GM19328 (cell line): ENCODE measurements around the gene CASP9.
"Not testable (repeated sequence)": the region's sequence is repeated elsewhere in the genome, so short reads cannot be mapped to it uniquely, and the experiment has no call there.

Source experiments
- ATAC-seq: cut with Tn5 transposase; IDR thresholded peaks from one replicate; pipeline ENCODE4 v1.9.1; 2021; ENCODE audit warnings: mild to moderate bottlenecking, moderate library complexity; ENCODE audit not compliant: unreplicated experiment

The CASP9 gene

DNA sequence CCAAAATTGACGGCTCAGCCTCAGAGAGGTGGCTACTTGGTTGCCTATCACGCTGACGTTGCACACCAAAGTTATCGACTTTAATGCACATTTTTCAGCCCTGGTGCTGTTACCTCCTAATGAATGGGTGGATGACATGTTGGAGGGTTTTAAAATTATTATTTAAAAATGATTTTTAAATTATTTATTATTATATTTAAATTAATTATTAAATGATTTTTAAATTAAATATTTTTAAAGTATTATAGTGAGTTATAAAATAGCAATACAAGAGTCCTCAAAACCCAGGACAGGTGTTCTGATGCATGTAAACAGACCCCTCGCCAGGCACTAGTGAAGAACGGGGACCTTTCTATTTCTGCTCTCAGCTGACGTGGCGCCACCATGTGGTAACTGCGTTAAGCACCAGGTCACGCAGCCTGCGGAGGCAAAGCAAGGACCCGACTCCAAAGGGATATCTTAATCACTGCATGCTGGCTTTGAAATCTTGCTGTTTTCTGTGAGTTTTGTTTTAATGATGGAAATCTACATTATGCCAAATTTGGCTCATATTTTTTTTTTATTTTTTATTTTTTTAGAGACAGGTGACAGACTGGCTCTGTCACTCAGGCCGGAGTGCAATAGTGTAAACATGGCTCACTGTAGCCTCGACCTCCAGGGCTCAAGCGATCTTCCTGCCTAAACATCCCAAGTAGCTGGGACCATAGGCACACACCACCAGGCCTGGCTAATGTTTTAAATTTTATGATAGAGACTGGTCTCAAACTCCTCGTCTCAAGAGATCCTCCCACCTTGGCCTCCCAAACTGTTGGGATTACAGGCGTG lies 22.6 kb downstream of the CASP9 start:
- ATAC-seq = no peak

DNA sequence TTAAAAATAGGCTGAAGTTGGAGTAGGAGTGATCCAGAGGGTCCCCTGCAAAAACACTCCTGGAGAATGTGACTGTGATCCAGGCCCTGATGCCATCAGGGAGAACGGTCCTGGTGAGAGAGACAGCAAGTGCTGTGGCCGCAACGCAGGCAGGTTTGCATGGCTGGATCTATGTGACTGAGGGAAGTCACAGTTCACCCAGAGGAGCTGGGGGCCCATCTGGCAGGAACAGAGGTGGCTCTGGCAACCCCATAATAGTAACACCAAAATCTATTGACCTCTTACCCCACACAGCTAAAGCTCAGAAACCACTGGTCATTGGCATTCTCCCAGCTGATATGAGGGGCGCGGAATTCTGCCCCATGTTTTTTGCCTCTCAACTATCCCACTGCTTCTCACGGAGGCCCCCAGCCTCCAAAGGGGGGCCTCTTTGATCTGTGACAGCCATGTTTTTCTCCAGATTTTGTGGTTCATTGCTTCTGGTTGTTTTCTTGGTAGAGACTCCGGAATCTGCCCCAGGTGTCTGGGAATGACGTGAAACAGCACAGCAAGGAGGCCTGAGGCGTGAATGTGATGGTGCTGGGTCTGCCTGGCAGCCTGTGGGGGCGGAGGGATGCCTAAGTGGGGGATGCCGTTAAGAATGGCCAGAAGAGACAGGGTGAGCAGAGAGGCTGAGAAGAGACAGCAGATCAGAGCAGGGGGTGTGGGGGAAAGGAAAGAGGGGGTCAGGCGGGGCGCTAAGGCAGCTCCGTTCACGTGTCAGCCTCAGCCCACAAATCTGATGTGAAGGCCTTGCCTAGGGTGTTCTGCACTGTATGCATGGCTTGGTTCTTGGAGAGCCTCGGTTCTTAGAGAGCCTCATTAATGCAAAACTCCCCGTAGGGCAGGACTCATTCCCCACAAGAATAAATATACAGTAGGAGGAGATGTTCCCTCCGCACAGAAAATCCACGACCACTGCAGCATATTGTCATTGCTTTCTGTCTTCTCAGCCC lies 23.5 kb downstream of the CASP9 start:
- ATAC-seq = no peak

DNA sequence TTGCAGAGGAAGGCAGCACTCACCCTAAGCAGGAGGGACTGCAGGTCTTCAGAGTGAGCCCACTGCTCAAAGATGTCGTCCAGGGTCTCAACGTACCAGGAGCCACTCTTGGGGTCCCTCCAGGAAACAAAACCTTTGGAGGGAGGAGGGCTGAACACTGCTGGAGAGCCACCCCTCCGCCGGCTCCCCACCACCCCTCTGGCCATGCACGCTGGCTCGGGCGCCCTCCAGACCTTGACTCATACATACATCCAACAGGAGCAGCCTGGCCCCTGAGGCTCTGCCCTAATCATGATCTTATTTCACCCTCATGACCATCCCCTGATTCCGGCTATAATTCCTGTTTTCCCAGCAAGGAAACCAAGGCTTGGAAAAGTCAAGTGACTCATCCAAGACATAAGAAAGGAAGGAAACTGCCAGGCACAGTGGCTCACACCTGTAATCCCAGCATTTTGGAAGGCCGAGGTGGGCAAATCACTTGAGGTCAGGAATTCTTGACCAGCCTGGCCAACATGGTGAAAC lies 30.1 kb downstream of the CASP9 start:
- no peak for ATAC-seq

DNA sequence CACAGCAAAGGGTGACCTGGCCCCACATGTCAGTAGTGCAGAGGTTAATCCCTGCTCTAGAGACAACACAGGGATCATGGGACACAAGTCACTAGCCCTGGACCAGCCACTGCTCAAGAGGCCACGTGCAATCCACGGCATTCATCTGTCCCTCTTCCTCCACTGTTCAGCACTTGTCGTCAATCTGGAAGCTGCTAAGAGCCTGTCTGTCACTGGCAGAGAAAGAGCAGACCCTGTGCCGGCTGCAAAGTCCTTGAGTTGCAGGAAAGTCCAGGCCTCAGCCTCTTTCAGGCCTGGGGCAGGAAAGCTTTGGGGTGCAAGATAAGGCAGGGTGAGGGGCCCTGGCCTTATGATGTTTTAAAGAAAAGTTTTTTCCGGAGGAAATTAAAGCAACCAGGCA lies 31.4 kb downstream of the CASP9 start:
- no peak for ATAC-seq

DNA sequence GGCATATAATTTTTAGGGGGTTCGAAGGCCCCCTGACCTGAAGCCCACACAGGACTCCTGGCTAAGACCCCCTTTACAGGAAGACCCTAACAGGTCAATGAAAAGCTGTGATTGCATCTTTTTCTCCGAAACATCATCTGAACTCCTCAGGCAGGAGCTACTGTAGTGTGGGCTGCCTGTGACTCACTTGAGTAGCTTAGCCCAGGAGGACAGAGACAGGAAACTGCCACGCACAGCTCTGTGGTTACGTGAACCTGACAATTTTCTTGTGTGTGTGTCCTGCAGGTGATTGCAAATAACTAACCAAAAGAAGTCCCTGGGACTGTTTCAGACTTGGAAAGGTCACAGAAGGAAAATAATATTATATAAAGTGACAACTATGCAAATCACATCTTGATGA lies 33.0 kb downstream of the CASP9 start:
- ATAC-seq = not testable (repeated sequence)

DNA sequence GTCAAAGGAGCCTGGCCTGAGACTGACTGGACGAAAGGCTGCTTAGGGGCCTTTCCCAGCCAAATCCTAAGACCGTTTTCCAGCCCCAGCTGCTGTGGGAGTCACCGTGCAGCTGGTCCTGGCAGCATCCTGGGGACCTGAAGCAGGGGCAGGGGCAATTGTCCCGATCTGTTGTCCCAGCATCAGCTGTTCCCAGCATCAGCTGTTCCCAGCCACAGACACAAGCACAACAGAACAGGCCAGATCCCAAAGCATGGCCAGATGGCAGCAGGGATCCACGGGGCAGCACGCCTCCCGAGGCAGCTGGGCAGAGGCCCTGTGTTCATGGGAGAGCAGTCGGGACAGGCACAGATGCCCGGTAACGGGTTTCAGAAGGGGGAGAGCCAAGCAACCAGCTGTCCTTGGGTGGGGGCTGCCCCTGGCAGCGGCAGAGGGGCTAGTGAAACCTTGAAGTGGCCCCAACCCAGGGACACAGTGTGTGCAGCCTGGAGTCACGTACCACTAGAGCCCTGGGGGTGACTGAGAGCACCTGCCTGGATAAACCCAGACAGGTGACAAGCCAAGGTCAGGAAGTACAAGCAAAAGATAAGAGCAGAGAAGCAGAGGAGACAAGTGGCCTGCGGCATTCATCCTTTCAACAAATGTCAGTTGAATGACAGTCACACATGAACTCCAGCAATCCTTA lies 34.8 kb downstream of the CASP9 start:
- no peak for ATAC-seq

DNA sequence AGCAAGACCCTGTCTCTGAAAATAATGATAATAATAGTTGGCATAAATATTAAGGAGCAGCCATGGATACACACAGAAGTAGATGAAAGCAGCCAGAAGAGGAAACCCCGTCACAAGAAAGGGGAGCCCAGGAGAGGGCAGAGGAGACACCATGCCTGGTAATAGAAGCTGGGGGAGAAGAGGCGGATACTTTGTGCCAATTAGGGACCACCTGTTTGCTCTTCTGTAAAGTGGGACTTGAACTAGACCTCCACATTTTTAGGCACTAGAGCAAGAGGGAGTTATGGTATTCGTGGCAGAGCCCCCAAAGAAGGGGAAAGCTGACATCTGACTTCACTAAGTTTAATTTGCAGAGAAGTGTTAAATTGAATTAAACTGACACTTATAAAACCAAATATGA lies 35.6 kb downstream of the CASP9 start:
- no peak for ATAC-seq

DNA sequence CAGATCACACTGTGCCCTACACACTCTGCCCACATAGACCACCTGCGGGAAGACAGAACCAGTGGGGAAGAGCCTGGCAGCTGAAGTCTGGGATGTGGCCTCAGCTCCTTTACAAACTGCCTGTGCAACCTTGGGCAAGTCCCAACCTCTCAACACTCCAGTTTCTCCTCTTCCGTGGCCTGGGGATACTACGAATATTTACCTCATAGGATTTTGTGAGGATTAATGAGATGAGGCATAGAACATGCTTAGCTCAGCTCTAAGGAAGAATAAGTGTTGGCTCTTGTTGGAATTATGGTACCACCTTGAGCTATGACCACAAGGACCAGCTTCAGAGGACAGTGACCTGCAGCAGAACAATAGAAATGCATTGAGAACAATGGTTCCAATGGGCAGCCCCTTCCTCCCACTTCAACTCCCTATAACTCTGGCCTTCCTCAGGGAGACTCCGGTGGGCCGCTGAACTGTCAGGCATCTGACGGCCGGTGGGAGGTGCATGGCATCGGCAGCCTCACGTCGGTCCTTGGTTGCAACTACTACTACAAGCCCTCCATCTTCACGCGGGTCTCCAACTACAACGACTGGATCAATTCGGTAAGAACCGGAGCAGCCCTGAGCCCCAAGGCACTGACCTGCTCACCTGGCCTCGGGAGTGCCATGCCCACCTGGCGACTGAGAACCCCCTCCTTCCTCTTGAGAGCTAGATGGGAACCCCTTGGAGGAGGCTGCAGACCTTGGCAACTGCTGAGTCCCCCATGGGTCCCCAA lies 37.0 kb downstream of the CASP9 start:
- ATAC-seq = not testable (repeated sequence)

DNA sequence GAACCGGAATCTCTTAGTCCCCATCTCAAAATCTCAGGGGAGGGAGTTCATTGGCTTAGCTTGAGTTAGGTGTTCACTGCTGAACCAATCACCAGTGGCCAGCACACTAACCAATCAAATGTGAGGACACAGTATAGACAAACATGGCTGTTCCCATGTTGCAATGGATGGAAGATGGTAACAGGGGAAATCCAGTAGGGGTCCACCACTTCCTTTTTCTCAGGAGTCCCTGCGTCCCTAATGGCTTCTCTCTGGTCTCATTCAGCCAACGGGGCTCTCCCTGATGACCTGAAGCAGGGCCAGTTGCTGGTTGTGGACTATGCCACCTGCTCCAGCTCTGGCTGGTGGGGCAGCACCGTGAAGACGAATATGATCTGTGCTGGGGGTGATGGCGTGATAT lies 38.4 kb downstream of the CASP9 start:
- ATAC-seq = no peak

DNA sequence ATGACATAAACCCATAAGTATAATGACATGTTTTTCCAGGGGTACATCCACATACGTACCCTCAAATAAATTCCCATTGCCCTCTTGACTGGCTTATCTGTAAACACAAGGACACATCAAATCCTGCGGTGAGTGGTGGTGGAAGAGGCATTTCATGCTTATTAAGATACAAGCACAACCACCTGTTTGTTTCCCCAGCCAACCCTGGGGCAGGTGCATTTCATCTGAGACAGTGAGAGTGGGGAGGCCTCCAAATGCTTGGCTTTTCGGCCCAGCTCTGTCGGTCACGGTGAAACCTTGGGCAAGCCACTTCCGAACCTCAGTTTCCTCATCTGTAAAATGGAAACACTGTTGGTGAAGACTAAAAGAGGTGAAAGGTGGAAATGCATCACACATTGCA lies 39.6 kb downstream of the CASP9 start:
- not testable (repeated sequence) for ATAC-seq

DNA sequence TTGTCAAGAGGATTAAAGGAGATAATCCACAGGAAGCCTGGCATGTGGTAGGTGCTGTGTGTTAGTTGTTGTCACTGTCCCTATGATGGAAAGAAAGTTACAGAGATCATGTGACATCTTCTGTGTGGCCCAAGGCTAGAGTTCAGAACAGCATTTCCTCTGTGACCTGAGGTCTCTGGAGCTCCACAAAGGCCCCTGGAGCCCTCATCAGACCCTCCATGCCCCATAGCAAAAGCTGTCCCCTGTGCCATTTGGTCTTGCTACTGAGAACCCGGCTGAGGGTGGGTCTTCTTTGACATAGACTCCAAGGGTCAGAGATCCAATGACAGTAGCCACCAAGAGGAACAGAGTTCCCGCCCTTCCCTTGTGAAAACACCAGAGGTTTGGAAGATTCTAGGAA lies 40.0 kb downstream of the CASP9 start:
- ATAC-seq = no peak

DNA sequence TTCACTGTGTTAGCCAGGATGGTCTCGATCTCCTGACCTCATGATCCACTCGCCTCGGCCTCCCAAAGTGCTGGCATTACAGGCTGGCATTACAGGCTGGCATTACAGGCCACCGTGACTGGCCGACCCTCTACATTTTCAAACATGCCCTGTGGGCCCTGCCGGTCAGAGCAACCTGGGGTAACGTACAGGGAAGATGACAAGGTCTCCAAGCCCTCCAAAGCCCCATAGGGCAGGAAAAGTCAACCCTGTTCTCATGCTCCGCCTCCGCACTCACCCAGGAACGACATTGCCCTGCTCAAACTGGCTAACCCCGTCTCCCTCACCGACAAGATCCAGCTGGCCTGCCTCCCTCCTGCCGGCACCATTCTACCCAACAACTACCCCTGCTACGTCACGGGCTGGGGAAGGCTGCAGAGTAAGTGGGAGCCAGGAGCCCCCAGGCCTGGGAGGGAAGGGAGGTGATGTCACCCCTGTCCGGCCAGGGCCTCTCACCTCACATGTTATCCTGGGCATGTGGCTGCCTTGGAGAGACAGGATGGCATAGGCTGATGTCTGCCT lies 41.0 kb downstream of the CASP9 start:
- ATAC-seq = not testable (repeated sequence)

DNA sequence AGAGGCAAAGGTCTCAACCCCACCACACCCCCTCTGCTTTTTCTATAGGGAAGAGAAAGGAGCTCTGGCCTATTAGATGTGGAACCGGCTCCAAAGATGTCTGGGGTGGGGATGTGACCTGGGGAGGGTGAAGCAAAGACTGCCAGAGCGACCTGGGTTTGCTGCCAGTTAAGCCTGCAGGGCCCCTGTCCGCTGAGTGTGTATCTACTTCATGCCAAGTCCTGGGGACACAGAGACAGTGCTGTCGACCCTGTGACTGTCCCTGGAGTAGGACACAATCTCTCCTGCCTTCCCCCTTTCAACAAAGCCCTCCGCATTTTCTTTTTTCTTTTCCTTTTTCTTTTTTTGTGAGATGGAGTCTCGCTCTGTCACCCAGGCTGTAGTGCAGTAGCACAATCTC lies 41.6 kb downstream of the CASP9 start:
- not testable (repeated sequence) for ATAC-seq

DNA sequence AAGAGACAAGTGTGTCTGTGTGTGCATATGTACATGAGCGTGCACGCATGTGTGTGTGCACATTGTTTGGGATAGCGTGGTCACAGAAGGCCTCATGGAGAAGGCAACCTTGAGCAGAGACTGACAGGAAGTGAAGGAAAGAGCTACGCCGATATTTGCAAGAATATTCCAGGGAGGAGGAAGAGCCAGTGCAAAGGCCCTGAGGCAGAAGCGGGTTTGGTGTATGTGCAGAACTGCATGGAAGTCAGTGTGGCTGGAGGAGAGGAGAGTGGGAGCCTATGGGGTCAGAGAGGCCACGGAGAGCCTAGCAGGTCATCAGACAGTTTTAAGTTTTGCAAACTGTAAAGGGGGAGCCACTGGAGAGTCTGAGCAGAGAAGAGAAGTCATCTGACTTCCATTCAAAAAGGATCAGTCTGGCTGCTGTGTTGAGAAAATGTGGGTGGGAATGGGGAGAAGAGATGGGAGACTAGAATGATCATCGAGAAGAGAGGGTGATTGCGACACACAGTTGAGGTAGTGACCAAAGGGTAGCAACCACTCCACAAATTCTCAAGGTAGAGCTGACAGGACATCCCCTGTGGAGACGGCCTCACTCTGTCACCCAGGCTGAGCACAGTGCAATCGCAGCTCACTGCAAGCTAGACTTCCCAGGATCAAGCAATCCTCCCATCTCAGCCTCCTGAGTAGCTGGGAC lies 44.2 kb downstream of the CASP9 start:
- ATAC-seq = no peak

DNA sequence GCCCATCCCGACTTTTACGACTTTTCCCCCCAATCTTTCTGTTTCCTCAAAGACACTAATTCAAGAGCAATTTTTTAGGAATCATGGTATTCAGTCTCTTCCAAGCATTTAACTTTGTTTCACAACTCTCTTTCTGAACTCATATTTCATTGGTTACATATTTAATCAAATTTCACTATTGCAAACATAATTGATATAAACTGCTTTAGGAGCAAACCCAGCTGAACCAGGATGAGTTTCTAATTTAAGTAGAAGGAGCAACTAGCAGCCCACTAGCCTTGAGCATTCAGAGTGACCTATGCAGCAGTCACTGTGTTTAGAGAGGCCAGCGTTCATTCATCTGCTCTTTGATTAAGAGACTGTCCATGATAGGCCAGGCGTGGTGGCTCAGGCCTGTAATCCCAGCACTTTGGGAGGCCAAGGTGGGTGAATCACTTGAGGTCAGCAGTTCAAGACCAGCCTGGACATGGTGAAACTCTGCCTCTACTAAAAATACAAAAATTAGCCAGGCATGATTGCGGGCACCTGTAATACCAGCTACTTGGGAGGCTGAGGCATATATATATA lies 46.3 kb downstream of the CASP9 start:
- ATAC-seq = no peak

DNA sequence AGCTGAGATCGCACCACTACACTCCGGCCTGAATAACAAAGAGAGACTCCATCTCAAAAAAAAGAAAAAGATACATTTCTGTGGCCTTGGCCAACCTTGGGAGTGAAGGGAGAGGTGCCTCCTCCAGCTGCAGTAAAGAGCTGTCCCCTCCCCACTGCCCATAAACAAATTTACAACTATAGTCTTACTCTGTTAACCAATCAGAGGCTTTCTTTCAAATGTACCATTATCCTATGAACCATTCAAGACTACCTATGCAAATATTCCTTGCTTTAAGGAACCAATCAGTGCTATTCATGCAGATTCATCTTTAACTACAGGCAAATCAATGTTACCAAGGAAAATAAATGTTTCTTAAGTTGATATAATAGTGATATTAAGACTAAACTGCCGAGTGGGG lies 47.1 kb downstream of the CASP9 start:
- ATAC-seq = no peak

DNA sequence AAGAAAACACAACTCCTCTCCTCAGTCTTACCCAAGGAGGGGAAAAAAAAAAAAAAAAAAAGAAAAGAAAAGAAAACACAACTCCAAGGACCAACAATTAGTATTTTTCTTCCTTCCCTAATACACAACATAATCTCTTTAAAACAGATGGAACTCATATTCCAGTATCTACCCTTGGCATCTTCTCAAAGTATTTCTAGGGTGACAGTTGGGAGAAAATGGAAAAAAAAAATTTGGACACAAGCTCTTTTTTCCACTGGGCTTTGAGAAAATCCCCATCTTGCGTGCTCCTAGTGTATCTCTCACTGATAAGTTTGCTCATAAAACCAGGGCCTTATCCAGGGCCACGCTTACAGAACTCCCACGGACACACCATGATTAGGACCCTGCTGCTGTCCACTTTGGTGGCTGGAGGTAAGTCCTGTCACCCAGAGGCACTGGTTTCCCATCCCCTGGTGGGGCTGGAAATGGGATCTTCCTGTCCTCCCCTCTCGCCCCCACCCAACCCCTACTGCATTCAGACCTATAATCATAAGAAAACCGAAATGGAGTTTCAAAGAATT lies 48.2 kb downstream of the CASP9 start, which contains the start of gene CELA2B:
CELA2B (plus strand) TSS at position 353 of the 563 bp plus-strand sequence; CDS start at position 375, 22 bp downstream.
- ATAC-seq = no peak

DNA sequence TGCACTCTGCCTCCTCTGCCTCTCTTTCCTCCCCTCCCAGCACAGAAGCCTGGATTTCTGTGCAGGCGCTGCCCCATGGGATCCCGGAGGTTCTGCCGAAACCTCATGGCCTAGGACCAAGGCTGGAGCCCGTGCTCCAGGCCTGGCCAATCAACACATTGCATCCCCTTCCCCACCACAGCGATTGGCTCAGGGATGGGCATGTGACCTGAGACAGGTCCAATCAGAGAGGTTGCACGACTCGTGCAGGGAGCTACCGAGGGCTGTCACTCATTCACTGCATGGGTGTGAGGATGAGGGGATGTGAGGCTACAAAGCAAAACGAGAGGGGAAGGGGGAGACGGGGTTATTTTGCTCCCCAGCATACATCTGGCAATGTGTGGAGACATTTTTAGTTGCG lies 51.4 kb downstream of the CASP9 start:
- ATAC-seq = no peak

DNA sequence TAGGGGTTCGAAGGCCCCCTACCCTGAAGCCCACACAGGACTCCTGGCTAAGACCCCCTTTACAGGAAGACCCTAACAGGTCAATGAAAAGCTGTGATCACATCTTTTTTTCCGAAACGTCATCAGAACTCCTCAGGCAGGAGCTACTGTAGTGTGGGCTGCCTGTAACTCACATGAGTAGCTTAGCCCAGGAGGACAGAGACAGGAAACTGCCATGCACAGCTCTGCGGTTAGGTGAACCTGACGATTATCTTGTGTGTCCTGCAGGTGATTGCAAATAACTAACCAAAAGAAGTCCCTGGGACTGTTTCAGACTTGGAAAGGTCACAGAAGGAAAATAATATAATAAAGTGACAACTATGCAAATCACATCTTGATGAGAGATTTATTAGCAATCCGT lies 52.3 kb downstream of the CASP9 start:
- ATAC-seq = not testable (repeated sequence)
